Suppressor macrophage treated with lipopolysaccharide for 4 hours (primary cell): ENCODE data around the gene TMEM208.

Experiments
- DNase-seq: peaks from one replicate; pipeline ENCODE4 v3.0.0-alpha.2; 2020

Gene TMEM208

GRCh38 chr16:67226804-67227566 is at the start of gene TMEM208:
TSS of gene TMEM208 (plus strand) at chr16:67227130. CDS start at chr16:67227219, 89 bp downstream.
- peak; percentile 99 for DNase-seq

DNA sequence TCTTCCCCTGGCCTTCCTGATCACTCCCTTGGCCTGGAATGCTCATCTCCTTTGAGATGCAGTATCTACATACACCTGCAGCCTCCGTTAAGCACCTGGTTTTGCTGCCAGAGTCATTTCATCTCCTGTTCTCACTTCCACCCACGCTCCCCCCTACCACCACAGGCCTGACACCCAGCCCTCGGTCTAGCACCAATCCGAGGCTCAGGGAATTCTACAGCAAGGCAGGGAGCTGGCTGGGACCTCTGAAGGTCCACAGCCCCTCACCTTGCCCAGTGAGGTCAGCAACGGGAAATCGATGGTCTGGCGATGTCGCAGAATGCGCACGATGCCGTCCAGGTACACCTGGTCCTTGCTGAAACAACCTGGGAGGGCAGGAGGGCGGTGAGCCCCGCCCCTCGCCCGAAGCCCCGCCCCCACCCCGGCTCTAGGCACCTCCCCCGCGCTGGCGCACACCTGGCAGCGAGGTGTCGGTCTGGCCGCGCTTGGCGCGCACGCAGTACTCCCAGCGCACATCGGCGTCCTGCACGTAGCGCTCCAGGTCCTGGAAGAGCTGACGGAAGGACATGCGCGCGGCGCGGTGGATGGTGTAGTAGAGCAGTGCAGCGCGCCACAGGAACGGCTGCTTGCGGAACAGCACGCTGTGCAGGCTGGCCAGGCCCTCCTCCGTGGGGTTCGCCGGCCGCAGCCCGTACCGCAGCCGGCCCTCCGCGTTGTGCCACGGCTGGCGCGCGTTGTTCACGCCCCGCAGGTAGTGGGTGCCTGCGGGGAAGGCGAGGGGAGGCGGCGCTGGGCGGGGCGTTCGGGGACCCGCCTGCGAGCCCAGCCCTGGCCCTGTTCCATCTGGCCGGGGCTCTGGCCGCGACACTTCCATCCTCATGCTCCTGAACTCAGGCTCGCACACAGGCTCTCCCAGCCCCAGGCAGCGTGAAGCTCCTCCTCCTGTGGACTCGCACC is 48.9 kb upstream of the TMEM208 start:
- peak; percentile 62 for DNase-seq

DNA sequence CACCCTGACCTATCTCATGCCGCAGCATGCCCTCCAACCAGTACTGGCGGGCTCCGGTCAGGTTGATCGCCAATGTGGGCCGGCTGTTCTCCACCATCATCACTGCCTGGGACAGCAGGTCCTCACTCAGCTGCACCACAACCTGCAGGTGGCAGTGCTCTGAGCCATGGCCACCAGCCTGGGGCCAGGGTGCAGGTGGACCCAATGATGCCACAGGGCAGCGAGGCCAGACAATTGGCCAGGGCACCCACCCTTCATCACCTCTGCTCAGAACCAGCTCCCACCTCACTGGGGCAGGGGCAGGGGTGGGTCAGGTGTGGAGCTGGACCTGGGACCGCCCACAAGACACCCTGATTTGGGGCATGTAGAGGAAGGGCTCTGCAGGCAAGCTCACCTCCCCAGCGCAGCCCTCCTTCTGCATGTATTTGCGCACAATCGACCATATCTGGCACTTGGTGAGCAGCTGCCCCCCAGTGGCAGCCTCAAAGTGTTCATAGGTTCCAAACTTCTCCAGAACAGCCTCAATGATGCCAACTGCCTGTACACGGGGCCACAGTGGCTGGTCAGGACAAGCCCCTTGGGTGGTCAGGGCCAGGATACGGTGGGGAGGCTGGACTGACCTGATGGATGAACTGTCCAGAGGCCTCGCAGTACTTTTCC is 47.4 kb upstream of the TMEM208 start:
- no peak for DNase-seq

GRCh38 chr16:67180166-67180565 is 46.8 kb upstream of the TMEM208 start:
- no peak for DNase-seq

- DNase-seq: no peak
These were observed 45.6 kb upstream of the TMEM208 start for GRCh38 chr16:67181346-67181745.

DNA sequence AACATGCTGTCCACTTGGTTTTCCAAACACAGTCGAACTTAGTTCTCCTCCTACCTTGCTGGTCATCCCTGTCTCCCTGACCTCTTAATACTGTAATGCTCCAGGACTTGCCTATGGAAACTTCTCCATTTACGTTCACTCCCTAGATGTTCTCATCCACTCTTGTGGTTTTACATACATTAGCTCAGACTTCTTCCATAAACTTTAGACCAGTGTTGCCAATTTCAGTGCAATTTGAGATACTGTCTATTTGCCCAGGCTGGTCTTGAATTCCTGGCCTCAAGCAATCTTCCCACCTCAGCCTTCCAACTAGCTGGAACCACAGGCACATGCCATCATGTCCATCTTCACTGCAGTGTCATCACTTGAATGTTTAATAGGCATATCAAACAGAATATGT is 44.6 kb upstream of the TMEM208 start:
- DNase-seq: no peak

DNA sequence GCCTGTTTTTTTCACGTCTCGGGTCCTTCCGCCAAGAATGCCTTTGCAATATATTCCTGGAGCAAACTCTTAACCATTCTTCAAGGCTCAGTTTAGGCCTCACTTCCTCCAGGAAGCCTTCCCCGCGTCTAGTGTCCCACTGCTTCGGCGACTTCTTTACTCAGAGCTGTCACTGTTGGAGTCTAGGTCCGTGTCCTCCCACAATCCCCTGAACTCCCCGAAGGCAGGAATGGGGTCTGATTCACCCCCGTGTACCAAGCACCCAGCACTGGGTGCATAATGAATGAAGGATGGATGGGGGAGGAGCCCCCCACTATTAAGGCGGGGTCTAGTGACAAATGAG is 43.7 kb upstream of the TMEM208 start:
- no peak for DNase-seq

DNA sequence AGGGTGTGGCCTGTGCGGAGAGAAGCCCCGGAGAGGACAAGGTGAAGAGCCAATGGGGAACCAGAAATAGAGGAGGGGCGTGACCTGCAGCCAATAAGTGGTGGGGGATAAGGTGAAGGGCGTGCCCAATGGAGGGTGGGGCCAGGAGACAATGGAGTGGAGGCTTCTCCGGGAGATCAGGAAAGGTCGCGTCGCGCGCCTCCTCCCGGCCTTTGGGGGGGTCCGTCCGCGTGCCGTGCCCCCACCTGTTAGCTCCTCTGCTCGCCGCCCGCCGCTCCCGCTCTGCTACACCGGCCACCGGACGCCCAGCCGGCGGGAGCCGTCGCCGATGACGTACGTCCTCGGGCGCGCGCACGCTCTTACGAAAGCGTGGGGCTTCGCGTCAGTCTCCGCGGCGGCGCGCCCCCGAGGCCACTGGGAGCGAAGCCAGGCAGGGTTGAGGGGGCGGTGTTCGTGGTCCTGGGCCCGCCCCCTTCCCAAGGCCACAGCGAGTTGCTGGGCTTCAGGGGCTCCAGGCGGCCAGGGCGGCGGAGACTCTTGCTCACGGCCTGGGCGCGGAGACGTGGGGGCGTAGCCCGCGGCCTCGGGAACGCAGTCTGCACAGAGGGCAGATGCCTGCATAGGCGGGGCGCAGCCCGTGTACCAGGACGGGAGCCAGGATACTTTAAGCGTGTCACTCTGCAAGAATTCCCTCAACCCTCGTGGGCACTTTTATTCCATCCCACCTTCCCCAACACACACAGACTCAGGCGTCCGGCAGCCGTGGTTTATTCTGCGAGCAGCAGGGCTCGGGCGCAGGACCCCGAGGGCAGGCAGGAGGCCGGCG is 43.1 kb upstream of the TMEM208 start, which contains the start of gene MATCAP1:
MATCAP1 (minus strand) TSS at position 337 of the 826 bp plus-strand sequence. CDS start 3,353 bp downstream, outside the sequence.
- peak; percentile 97 for DNase-seq

GRCh38 chr16:67184453-67184994 is 42.4 kb upstream of the TMEM208 start:
- no peak for DNase-seq

DNA sequence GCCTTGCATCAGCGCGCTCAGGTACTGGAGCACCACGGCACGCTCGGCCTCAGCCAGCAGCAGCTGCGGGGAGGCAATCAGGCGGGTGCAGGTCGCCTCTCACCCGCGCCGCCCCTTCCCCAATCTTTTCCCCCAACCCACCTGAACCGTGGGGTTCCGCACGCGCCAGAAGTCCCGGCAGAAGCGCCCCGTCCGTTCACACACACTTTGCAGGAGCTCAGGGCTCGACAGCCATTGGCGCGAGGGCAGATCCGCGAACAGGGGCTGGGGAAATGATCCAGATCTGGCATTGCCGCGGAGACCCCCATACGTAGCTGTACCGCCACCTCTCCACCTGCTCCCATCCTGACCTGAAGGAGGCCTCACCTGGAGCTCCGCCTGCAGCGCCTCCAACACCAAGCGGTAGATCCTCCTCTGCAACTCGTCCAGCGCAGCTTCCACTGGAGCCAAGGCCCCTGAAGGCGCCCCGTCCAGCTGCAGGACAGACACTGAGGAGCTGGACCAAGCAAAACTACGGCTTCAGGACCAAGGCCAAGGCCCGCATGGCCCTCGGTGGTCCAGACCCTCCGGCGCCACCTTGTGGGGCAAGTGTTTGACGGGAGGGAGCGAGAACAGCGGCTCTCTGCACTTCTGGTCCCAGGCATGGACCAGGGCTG is 41.8 kb upstream of the TMEM208 start:
- peak; percentile 93 for DNase-seq

GRCh38 chr16:67185651-67186134 is 41.2 kb upstream of the TMEM208 start:
- DNase-seq: no peak

- DNase-seq: no peak
These were observed 40.4 kb upstream of the TMEM208 start for GRCh38 chr16:67186550-67186950.

DNA sequence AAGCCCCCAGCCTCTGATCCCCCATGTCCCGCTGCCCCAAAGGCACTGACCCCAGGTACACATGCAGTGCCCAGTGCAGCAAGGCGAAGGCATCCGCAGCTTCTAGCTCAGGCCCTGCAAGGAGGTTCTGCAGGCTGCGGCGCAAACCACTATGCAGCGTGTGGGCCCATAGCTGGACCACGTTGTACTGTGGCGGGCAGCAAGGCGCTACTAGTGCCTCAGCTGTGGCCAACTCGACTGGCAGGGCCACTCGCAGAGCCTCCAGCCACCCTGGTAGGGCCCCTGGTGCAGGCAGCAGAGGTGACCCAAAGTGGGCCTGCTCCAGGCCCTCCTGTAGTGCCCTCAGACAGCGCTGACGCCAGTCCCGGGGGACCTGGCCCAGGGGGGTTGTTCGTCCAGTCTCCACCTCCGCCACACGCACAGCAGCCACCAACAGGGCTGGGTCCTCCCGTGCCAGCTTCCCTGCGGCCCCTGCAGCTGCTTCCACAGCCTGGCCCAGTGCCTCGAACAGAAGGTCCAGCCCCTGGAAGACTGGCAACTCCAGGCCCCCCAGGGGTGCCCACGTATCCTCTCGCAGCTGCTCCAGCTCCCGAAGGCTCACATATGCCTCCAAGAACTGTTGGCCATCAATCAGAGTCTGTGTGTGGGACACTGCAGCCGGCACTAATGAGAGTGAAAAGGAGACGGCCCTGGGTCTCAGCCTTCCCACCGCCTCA is 39.6 kb upstream of the TMEM208 start:
- no peak for DNase-seq

- peak; percentile 25 for DNase-seq
These were observed 38.6 kb upstream of the TMEM208 start for GRCh38 chr16:67188323-67188722.

- DNase-seq: no peak
These were observed 38.1 kb upstream of the TMEM208 start for GRCh38 chr16:67188798-67189197.

DNA sequence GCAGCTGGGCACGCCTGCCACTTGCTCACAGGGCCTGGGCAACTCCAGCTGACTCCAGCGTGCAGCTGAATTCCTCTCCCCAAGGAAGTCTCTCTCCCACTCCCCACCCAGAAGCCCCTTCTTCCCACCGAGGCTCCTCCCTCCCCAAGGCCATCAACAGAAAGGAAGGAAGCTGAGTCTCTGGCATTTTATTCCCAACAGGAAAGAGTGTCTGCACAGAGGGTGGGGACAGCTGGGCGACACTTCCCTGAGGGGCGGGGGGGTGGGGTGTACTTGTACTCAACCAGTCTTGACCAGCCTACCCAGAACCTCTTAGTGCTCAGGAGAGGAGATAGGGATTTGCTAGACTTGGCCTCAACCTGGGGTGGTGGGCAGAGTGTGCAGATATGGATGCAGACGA is 36.9 kb upstream of the TMEM208 start, which contains the start of gene EXOC3L1:
EXOC3L1 (minus strand) TSS at position 96 of the 400 bp plus-strand sequence. CDS start 460 bp downstream, outside the sequence.
- DNase-seq: no peak

GRCh38 chr16:67190448-67191399 is 36.2 kb upstream of the TMEM208 start:
- DNase-seq: no peak

- DNase-seq: no peak
These were observed 35.4 kb upstream of the TMEM208 start for GRCh38 chr16:67191411-67191994.
